ENCODE measurements around the gene CNMD.
"Not testable (repeated sequence)": the region's sequence is repeated elsewhere in the genome, so short reads cannot be mapped to it uniquely, and the experiment has no call there.

Gene CNMD

DNA sequence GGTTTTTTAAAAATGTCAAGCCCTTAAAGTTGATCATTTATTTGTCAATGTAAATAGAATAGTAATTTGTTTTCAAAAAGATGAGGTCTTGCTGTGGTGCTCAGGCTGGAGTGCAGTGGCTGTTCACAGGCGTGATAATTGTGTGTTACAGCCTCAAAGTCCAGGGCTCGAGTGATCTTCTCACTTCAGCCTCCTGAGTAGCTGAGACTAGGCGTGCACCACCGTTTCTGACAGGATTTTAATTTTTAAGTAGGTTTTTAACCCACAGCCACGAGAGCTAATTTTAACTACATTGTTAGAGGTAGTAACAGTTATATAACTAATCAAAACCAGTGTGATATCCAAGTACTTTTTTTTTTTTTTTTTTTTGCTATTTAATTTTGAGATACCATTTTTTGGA, 43.1 kb downstream of the CNMD start:
- no peak overlapping the region for H3K4me3 ChIP-seq (ENCODE audit: low read depth, low read length)

DNA sequence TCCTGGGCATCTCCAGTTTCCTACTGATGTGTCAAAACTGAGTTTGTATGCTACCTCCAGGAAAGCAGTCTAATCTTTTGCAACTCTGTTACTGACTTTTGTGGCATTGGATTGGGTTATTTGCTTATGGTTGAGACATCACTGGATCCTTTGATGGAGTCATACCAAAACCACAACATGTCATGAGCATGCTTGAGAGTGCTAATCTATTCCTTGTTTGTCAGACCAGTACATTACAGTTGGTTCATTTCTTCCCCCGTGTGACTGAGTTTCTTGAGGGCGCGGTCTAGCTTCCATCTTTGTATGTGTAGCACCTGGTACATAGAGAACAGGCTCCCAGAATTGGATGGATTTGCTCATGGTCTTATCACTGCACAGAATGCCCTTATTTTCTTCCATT, 43.8 kb downstream of the CNMD start:
- H3K4me3 ChIP-seq (ENCODE audit: low read depth, low read length), result no peak overlapping the region

DNA sequence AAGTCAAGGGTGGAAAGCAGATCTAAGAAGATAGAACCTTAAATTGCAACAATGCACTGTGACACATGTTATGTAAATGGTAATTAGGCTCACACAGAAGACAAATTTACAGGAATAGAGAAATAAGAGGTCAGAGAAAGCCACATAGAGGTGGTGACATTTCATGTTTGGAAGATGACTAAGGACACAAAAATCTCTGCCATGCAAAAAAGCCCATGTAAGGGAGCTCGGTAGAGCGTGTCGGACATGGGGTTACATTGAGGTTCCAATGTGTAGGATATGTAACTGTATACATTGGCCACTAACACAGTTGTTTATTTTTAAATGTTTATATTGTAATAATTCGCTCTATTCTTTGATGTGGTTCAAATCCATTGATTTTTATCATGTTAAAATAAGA, 53.2 kb downstream of the CNMD start:
- H3K4me3 ChIP-seq (ENCODE audit: low read depth, low read length), result no peak overlapping the region

DNA sequence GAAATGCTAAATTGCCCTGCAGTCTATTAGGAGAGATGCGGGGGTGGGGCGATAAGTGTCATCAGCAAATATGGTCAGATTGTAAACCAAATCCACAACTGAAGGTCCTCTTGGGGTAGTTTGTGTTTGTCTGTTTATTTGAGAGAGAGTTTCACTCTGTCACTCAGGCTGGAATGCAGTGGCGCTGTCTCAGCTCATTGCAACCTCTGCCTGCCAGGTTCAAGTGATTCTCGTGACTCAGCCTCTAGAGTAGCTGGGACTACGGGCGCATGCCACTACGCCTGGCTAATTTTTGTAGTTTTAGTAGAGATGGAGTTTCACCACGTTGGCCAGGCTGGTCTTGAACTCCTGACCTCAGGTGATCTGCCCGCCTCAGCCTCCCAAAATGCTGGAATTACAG, 53.8 kb downstream of the CNMD start:
- not testable (repeated sequence) for H3K4me3 ChIP-seq (ENCODE audit: low read depth, low read length)

DNA sequence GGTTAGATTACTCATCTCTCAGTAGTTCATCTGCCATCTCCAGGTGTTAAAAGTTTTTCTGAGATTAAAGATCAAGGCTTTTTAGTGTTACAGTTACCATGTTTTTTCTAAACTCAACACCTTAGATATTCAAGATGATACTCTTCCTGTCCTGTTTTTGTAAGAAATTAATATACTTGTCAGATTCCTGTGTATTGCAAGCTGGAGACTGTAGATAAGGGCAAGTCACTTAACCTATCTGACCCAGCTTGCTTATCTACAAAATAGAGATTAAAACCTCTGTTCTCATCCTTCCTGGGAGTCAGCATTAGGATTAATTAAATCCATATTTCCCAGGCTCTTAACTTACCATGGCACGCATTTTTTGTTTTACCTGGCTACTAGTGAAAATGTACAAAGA, 61.8 kb downstream of the CNMD start:
- H3K4me3 ChIP-seq (ENCODE audit: low read depth, low read length), result no peak overlapping the region

DNA sequence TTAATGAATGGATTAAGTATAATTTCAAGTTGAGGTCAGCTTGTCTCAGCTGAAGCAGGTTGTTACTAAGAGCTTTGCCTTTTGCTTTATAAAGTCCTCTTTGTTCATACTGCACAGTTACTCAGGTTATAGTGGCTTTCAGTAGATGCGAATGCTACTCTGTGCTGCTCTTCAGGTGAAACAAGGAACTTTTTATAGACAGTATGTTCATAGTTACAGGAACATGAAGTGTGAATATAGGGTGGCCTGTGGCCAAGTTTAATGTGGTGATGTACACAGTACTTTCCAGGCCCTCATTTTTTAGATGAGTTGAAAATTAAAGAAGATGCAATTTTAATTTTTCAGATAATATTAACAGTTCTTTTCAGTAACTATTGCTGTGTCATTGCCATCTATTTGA, 66.2 kb downstream of the CNMD start:
- no peak overlapping the region for H3K4me3 ChIP-seq (ENCODE audit: low read depth, low read length)

DNA sequence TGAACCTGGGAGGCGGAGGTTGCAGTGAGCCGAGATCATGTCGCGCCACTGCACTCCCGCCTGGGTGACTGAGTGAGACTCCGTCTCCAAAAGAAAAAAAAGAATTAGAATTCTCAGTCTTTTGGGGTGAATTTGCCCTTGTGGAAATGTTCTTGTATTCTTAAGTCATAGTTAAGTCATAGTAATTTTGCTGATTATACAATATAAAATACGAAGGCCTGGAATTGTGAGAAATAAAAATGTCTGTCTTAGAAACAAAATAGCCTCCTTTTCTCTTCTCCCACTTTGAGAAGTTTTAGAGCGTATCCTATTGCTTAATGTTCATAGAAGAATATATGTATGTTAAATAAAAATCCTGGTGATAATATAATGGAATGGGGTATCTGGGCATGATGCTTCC, 68.9 kb downstream of the CNMD start:
- no peak overlapping the region for H3K4me3 ChIP-seq (ENCODE audit: low read depth, low read length)

DNA sequence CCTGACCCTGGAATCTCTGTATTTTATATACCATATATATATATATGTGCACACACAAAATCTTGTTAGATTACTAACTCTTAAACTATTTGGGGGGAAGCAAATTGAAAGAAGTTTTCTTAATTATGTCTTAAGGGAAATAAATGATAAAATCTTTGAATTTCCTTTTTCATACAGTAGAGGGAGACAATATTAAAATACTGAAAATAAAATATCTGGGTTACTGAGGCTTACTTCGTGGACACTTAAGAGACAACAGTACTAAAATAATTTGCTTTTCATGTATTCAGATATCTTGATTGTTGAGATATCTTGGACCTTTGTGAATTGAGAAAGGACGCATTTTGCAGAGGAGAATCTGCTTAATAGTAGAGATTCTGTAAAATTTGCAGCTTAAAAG, 69.9 kb downstream of the CNMD start:
- no peak overlapping the region for H3K4me3 ChIP-seq (ENCODE audit: low read depth, low read length)

DNA sequence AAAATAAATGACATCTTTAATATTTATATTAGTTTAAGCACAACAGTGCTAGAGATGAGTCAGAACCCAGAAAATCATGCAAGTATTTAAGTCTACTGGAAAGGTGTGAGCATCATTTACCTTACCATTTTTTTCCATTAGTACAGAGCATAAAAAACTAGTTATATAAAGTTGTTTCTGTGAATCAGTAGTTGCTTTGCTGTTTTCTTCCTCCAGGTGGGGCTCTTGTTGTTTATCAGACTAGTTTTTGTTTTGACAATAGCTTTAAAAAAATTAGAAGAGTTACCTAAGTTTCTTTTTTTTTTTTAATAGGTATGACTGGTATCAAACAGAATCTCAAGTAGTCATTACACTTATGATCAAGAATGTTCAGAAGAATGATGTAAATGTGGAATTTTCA, 74.3 kb downstream of the CNMD start:
- H3K4me3 ChIP-seq (ENCODE audit: low read depth, low read length), result no peak overlapping the region

DNA sequence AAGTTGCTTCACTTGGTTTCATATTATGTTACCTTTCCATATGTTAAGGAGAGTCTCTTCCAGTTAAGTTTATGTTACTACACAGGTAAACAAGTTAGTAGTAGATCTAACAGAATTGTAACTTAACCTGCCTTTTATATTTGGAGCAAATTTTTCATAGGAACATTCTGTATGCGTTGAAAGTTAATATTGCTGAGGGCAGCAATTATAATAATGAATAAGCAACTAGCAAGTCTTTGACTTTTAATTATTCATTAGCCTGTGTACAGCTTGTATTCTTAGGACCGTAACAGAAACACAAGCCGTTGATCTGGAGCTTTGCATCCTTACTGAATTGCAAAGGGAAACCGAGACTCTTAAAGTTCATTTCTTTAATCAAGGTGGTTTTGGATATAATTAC, 75.3 kb downstream of the CNMD start:
- no peak overlapping the region for H3K4me3 ChIP-seq (ENCODE audit: low read depth, low read length)

DNA sequence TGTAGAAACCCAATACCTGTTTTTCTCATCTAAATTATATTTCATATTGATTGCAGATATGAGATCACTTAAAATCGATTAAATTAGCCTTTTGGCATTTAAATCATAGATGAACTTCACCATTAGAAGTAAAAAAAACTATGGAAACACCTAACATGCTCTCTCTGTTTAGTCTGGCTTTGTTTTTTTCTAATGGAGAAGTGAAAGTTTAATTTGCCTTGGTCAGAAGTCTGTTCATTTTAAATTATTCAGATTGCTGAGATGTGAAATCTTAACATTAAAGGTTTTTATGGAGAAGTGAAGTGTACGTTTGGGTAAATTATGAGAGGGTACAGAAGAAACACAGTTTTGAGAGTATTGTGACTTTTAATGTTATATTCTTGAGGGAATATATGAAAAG, 80.3 kb downstream of the CNMD start:
- H3K4me3 ChIP-seq (ENCODE audit: low read depth, low read length), result no peak overlapping the region
